Measurements from ENCODE around the gene CSNK1A1.

CSNK1A1 gene

DNA sequence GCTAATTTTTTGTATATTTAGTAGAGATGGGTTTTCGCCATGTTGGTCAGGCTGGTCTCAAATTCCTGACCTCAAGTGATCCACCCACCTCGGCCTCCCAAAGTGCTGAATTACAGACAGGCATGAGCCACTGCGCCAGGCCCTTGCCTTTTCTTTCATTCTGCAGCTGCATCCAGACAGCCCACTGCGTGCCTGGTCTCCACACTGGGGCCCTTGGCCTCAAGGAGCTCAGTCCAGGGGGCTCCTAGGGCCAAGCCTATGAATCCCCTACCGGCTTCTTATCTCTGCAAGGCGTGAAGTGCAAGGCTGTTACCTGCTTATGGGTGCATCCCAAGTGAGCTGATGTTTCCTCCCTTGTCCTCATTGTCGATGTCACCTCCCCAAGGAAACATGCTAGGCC lies 78.8 kb downstream of the CSNK1A1 start:
- TF ChIP-seq GATA2 (IDR thresholded peaks at IDR 0.05; ENCODE audit: low read depth, low read length) (no peak), GATA3 (IDR thresholded peaks at IDR 0.05; ENCODE audit: low read depth, low read length) (no peak)

DNA sequence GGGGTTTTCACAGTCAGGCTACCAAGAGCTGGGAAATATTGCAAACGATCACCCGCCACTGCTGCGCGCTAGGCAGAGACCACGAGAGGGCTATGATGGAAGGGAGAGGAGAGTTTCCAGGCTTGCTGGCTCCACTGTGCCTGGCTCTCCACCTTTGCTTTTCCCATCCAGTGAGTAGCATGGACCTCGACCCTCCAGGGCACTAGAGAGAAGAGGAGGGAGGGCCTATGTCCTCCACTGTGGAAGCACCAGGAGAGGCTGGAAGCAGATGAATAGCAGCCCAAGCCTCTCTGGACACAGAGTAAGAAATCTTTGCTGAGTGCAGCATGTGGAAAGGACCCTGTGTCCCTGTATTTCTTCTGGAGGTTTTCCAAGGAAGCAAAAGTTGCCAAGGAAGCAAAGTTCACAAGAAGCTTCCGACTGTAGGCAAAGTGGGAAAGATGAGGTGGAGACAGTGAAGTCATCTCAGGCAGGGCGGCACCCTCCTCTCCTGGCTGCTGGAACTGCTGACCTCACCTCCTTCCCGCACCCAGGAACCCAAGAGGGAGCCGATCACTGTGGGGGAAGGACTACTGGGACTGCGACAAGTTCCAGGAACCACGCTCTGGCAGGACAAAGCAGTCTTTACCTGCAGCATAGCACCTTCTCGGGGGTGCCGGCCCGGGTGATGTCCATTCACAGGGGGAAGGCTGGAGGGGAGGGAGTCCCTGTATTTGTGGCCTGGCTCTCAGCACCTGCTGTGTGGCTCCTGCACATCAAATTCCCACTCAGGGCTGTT lies 79.6 kb downstream of the CSNK1A1 start:
- TF ChIP-seq GATA3 (IDR thresholded peaks at IDR 0.05; ENCODE audit: low read depth, low read length) (no peak), GATA2 (IDR thresholded peaks at IDR 0.05; ENCODE audit: low read depth, low read length) (no peak)

DNA sequence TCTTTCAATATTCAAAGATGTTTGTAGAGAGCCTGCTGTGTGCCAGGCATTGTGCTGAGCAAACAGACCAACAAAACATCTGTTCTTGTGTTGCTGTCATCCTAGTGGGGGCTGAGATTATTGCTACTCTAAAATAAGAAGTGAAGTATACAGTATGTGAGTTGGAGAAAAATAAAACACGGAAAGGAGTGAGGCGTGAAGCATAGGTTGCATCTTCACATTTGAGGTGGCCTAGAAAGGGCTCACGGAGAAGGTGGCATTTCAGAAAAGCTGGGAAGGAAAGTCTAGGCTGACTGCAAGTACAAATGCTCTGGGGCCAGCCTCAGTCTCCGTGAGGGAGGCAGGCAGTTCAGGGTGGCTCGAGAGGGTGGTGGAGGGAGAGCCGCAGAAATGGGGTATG lies 80.3 kb downstream of the CSNK1A1 start:
- TF ChIP-seq GATA3 (IDR thresholded peaks at IDR 0.05; ENCODE audit: low read depth, low read length), result no peak
- TF ChIP-seq GATA2 (IDR thresholded peaks at IDR 0.05; ENCODE audit: low read depth, low read length), result no peak

DNA sequence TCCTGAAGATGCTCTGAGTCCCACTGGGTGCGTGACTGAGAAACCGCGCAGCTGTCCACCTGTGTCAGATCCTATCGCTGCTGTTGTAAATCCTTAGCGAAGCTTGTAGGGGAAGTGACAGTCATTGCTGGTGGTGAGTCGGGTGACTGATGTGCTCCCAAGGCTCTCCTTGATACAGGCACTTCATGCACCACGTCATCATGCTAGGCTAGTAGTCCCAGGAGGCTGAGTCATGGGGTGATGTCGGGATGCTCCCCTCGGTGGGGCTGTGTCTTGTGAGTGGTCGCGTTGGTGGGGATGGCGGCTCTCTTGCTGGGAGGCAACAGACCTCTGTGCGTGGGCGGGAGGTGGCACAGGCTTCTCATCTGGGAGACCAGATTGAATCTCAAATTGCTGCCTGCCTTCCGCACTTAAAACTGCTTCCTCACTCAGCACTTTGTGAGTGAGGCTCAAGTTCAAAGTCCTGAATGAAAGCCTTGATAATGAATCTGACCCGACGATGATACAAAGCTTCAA lies 84.7 kb downstream of the CSNK1A1 start:
- TF ChIP-seq GATA3 (IDR thresholded peaks at IDR 0.05; ENCODE audit: low read depth, low read length) (no peak), GATA2 (IDR thresholded peaks at IDR 0.05; ENCODE audit: low read depth, low read length) (no peak)

DNA sequence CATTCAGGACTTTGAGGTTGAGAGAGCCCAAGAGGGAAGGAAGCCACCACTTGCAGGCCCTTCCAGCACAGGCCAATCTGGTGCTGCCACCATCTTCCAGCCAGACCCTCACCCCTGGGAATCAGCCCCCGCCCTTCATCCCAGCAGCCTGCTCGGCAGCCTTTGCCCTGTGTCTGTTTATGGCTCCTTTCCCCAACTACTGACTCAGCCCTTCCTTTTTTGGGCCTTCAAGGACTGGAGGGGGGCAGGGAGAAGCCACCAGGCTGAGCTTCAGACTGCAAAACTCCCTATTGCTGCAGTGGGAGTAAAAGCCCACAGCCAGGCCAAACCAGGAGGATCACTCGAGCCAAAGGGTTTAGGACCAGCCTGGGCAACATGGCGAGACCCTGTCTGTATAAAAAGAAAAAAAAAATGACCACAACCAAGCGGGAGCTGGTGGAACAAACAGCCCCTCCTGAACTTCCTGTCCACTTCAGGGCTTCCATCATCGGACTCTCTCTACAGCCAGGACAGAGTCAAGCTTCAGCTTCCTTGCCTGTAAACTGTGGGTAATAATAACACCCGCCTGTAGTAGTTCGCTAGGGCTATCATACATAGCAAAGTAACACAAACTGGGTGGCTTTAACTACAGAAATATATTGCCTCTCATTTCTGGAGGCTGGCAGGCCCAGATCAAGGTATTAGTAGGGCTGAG lies 86.3 kb downstream of the CSNK1A1 start:
- TF ChIP-seq GATA3 (IDR thresholded peaks at IDR 0.05; ENCODE audit: low read depth, low read length) (no peak), GATA2 (IDR thresholded peaks at IDR 0.05; ENCODE audit: low read depth, low read length) (no peak)

DNA sequence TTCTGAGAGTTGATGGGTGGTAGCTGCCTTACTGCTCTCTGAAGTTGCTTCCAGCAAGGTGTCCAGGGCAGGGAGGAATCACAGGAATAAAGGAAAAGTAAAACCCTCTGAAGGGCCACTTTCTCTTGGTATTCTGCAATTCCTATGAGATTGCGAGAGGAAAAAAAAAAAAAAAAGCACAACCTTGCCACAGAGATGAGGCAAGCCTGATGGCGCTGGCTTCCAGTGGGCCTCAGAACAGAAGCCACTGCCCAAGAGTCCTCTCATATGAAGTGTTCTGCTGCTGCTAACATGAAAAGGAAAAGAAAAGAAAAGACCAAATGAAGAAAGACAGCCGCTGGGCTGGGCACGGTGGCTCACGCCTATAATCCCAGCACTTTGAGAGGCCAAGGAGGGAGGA lies 91.3 kb downstream of the CSNK1A1 start:
- no peak for TF ChIP-seq GATA2 (IDR thresholded peaks at IDR 0.05; ENCODE audit: low read depth, low read length)
- TF ChIP-seq GATA3 (IDR thresholded peaks at IDR 0.05; ENCODE audit: low read depth, low read length), result no peak

DNA sequence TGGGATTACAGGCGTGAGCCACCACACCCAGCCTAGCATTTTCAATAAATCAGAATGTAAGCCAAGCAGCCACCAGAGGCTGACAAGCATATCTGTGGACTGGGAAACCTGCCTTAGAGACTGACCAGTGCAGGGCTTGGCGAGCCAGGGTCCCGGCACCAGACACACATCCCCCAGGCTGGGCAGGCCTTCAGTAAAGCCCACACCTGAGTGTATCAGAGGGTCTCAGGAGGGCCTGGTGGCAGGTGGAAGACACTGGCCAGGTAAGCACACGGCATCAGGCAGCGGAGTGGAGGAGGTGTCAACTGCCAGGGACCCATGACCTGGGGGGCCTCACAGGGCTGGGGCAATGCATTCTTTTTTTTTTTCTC lies 93.9 kb downstream of the CSNK1A1 start:
- TF ChIP-seq GATA3 (IDR thresholded peaks at IDR 0.05; ENCODE audit: low read depth, low read length), result no peak
- TF ChIP-seq GATA2 (IDR thresholded peaks at IDR 0.05; ENCODE audit: low read depth, low read length), result no peak

DNA sequence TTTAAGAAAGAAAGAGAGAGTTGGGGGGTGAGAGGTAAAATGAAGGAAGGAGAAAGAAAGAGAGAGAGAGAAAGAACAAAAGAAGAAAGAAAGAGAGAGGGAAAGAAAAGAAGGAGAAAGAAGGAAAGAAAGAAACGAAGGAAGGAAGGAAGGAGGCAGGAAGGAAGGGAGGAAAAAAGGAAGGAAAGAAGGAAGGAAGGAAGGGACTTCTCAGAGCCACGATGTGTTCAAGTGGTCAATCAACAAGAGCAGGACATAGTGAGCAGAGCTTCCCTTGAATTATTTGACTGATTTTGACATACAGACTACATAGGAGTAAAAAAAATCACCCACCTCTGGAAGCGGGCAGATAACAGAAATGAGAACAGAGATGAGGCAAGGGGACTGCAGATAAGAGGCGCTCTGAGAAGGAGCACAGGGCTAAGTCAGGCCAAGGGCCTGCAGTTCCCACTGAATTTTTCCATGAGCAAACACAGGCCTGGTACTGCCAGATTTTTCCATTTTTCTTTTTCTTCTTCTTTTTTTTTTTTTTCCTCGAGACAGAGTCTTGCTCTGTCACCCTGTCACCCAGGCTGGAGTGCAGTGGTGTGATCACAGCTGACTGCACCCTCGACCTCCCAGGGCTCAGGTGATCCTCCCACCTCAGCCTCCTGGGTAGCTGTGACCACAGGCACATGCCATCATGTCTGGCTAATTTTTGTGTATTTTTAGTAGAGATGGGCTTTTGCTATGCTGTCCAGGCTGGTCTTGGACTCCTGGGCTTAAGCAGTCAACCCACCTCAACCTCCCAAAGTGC lies 94.4 kb downstream of the CSNK1A1 start:
- TF ChIP-seq GATA3 (IDR thresholded peaks at IDR 0.05; ENCODE audit: low read depth, low read length) (no peak), GATA2 (IDR thresholded peaks at IDR 0.05; ENCODE audit: low read depth, low read length) (peak; percentile 56; the same call in 1 of the 2 replicates)

DNA sequence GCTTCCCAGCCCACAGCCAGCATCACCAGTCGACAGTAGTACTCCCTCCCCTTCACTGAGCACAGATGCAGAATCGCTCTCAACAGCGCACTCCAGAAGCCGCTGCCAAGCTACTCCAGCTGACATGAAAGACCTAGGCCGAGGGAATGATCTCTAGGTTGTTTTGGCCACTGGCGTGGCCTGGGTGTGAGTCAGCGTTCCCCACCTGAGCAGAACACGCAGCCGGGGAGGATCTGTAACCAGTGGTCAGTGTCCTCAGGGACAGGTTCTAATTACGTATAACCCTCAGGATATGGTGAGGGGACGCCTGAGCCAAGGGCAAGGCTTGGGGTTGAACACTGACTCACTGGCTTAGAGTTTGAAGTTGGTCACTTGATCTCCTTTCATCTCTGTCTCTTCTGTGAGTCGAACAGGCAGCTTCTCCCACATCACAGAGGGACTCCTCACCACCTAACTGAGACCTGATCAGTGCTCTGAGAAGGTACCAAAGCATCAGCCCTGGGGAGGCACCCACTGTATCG lies 95.3 kb downstream of the CSNK1A1 start:
- no peak for TF ChIP-seq GATA3 (IDR thresholded peaks at IDR 0.05; ENCODE audit: low read depth, low read length)
- TF ChIP-seq GATA2 (IDR thresholded peaks at IDR 0.05; ENCODE audit: low read depth, low read length), result no peak

DNA sequence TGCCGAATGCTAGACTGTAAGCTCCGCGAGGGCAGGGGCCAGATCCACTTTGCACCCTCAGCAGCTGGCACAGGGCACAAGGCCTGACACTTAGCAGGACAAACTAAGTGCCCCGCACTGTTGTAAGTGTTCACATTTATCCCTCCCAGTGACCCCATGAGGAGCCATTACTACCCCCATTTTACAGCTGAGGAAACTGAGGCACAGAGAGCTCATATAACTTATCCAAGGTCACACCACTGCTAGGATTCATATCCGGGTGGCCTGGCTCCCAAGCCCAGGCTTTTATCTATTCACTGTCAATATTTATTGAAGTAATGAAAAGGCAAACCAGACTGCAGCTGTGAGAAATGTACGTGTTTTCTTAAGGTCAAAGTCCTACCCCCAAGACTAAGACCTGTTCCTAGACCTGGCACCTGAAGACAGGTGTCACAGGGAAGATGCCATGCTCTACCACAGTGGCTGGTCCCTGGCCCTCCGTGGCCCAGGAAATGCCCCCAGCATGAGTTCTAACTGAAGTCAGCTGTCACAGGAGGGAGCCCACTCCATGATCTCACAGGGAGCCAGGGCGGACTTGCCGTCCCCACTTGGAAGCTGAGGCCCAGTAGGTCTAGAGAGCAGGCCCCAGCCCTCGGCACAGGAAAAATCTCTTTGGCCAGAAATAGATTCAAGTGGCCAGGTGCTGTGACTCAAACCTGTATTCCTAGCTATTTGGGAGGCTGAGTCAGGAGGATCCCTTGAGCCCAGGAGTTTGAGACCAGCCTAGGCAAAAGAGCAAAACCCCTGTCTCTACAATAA lies 97.4 kb downstream of the CSNK1A1 start:
- TF ChIP-seq GATA3 (IDR thresholded peaks at IDR 0.05; ENCODE audit: low read depth, low read length) (no peak), GATA2 (IDR thresholded peaks at IDR 0.05; ENCODE audit: low read depth, low read length) (no peak)

DNA sequence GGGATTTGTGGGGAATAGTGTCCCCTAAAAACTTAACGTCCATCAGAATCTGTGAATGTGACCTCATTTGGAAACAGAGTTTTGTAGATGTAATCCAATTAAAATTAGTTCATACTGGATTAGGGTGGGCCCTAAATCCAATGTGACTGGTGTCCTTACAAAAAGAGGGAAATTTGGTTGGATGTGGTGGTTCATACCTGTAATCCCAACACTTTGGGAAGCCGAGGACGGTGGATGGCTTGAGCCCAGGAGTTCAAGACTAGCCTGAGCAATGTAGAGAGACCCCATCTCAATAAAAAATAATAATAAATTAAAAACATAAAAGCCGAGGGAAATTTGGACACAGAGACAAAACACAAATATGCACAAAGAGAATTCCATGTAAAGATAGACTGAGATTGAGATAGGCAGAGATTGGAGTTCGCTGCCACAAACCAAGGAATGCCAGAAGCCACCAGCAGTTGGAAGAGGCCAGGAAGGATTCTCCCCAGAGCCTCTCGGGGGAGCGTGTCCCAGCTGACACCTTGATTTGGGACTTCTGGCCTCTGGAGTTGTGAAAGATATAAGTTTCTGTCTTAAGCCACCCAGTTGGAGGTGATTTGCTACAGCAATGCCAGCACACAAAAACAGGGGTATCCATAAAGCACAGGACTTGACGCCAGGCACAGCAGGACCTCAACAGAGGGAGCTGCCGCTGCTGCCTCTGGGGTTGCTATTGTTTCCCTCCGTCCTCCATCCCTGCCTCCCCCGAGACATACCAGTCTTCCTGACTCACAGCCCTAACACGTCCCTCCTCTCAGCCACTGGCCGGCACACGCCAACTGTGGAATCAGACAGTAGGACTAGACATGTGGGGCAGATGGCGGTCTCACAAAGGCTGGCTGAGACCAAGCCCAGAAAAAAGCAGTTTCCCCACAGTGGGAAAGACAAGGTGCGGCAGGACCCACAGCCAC lies 98.3 kb downstream of the CSNK1A1 start:
- no peak for TF ChIP-seq GATA2 (IDR thresholded peaks at IDR 0.05; ENCODE audit: low read depth, low read length)
- no peak for TF ChIP-seq GATA3 (IDR thresholded peaks at IDR 0.05; ENCODE audit: low read depth, low read length)

DNA sequence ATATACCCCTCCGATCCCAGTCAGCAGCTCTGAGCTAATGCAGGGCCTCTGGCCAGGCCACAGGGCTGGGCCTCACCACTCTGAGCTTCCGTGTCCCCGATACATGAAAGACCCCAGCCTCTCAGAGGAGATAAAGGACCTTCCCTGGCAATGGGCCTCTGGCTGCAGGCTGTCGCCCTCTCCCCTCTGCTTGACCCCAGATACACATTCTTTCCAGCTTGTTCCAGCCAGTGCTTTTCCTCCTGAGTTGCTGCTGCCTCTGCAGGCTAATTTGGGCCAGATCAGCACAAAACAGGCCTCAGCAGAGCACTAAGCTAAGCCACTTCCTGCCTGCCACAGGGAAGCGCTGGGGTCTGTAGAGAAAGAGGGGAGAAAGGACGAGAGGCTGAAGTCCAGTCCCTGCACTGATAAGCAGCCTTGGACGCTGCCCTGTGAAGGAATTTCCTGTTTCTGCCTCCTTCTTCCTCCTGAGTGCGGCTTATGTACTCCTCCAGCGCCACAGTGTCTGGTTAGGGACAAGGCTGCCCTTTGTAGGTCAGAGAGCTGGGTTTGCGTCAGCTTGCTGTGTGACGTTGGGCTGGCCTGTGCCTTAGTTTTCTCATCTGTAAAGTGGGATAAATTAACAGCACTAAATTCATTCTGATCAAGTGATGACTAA lies 99.1 kb downstream of the CSNK1A1 start:
- no peak for TF ChIP-seq GATA2 (IDR thresholded peaks at IDR 0.05; ENCODE audit: low read depth, low read length)

All from SH-SY5Y (cell line).